ENCODE measurements around the gene C2orf92.

Gene C2orf92

DNA sequence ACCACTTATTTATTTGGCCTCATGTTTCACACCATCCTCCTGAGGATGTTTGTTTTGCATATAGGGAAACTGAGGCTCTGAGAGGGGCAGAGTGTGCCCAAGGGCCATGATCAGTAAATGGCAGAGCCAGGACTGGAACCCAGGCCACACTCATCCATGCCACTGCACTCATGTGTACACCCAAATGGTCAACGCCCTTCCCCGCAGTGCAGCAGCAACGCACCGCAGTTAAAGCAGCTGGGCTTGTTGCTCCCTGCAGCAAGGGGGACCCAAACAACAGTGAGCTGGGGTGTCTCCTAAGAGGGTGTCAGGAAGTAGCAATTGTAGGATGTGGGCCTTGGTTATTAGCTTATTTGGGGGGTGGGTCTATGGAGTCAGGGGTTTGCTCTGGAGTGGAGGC is 80.5 kb downstream of the C2orf92 start:
- DNase-seq = no peak

DNA sequence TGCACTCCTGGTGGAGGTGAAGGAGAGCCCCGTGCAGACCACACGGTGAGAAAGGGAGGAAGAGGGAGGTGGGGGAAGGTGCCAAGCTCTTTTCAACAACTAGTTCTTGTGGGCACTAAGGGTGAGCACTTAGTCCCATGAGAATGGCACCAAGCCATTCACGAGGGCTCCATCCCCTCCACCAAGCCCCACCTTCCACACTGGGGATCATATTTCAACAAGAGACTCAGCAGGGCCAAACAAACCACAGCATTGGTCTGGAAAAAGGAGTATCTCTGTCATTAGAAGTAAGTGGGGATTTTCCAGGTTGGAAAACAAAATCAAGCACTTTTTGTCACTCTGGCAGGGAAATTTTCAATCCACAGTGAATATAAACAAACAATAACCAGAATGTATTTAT is 82.2 kb downstream of the C2orf92 start:
- peak; percentile 8 for DNase-seq
